ENCODE results near the gene CALM1. TPM values are rescaled to one million over a fixed set of nuclear protein-coding genes. Genes with fewer than 3 reads are reported as not detected.

CALM1 gene
- total RNA-seq, 1 donor from 2014 or later, result 509 TPM

- no peak overlapping the region for H3K4me3 ChIP-seq (ENCODE audit: low read depth, low read length)
- no peak for TF ChIP-seq CTCF (conservative IDR thresholded peaks at IDR 0.05; ENCODE audit: low read depth, low read length)
- no peak for DNase-seq (ENCODE audit: low read depth)
These were observed 28.6 kb downstream of the CALM1 start for GRCh38 chr14:90425373-90425879.

GRCh38 chr14:90426031-90426540, 29.3 kb downstream of the CALM1 start:
- H3K4me3 ChIP-seq (ENCODE audit: low read depth, low read length), result no peak overlapping the region
- no peak for DNase-seq (ENCODE audit: low read depth)
- TF ChIP-seq CTCF (conservative IDR thresholded peaks at IDR 0.05; ENCODE audit: low read depth, low read length), result no peak

GRCh38 chr14:90426663-90427062, 29.8 kb downstream of the CALM1 start:
- no peak for TF ChIP-seq CTCF (conservative IDR thresholded peaks at IDR 0.05; ENCODE audit: low read depth, low read length)
- no peak for DNase-seq (ENCODE audit: low read depth)
- H3K4me3 ChIP-seq (ENCODE audit: low read depth, low read length), result no peak overlapping the region

- DNase-seq (ENCODE audit: low read depth), result no peak
- TF ChIP-seq CTCF (conservative IDR thresholded peaks at IDR 0.05; ENCODE audit: low read depth, low read length), result no peak
- H3K4me3 ChIP-seq (ENCODE audit: low read depth, low read length), result no peak overlapping the region
These were observed 31.1 kb downstream of the CALM1 start for GRCh38 chr14:90427848-90428426.

GRCh38 chr14:90428676-90429075, 31.8 kb downstream of the CALM1 start:
- no peak for TF ChIP-seq CTCF (conservative IDR thresholded peaks at IDR 0.05; ENCODE audit: low read depth, low read length)
- H3K4me3 ChIP-seq (ENCODE audit: low read depth, low read length), result no peak overlapping the region
- no peak for DNase-seq (ENCODE audit: low read depth)

GRCh38 chr14:90429236-90429635, 32.4 kb downstream of the CALM1 start:
- no peak overlapping the region for H3K4me3 ChIP-seq (ENCODE audit: low read depth, low read length)
- TF ChIP-seq CTCF (conservative IDR thresholded peaks at IDR 0.05; ENCODE audit: low read depth, low read length), result no peak
- DNase-seq (ENCODE audit: low read depth), result no peak

- no peak overlapping the region for H3K4me3 ChIP-seq (ENCODE audit: low read depth, low read length)
- no peak for TF ChIP-seq CTCF (conservative IDR thresholded peaks at IDR 0.05; ENCODE audit: low read depth, low read length)
- no peak for DNase-seq (ENCODE audit: low read depth)
These were observed 32.9 kb downstream of the CALM1 start for GRCh38 chr14:90429754-90430153.

Data from epithelial cell of proximal tubule (primary cell).